ENCODE results near the gene YPEL1.

Gene YPEL1, protein sequence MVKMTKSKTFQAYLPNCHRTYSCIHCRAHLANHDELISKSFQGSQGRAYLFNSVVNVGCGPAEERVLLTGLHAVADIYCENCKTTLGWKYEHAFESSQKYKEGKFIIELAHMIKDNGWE

GRCh38 chr22:21735200-21736083 is at the start of gene YPEL1:
TSS of gene YPEL1 (minus strand) at chr22:21735794. CDS start at chr22:21710744, 25,050 bp downstream.
- DNase-seq, result peak; percentile 93

GRCh38 chr22:21780259-21780658 is 44.7 kb upstream of the YPEL1 start:
- DNase-seq, result no peak

DNA sequence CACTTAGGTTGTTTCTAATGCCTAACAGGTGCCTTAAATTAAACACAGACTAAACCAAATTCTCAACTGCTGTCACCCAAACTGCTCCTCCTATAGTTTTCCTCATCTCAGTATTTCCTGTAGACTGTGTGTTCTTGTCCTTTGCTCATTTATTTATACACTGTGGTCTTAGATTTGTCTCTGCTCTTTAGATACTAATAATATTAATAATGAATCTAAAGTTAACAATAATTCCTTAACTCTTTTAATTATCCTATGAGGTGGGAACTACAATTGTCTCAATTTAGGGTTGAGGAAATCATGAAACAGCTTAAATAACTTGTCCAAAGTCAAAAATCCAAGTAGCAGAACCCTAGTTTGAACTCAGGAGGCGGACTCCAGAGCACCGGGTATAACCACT is 43.9 kb upstream of the YPEL1 start:
- DNase-seq, result no peak

DNA sequence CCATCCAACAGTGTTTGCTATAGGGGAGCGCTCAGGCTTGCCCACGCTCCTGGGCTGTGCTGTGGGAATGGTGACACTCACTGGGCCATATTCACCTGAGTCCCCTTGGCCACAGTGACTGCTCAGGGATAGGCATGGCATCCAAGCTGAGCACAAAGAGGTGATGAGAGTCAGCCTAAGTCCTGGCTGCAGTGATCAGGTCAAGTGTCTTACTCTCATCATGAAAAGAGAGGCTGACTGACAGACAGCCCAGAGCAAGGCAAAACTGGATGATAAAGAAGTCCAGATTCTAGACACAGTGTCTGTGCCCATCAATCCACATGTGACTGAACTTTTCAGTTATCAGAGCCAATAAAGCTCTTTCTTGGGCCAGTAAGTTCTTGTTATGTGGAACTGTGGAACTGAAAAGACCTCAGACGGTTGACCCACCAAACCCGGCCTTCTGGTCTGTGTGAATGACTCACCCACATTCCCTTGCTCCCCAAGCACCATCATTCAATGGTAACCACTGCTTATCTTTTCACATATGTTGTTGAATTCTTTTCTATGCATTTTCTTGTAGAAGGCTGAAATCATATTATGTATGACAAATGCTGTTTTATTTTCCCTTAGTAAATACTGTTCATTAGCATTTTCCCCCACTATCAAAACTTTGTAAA is 43.2 kb upstream of the YPEL1 start:
- no peak for DNase-seq

DNA sequence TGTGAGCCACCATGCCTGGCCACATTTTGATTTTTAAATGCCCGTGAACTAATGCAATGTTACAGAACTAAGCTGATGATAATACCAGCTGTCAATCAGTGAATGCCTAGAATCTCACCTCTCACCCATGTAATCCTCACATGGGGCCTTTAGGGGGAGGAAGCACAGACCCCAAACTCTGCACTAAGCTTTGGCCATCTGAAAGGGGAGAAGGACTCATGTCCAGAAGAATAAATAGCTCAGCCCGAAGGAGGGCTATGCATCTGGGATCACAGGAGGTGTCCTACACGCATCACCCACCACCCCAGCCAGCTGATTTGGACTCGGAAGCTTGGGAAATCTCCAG is 36.0 kb upstream of the YPEL1 start:
- no peak for DNase-seq

DNA sequence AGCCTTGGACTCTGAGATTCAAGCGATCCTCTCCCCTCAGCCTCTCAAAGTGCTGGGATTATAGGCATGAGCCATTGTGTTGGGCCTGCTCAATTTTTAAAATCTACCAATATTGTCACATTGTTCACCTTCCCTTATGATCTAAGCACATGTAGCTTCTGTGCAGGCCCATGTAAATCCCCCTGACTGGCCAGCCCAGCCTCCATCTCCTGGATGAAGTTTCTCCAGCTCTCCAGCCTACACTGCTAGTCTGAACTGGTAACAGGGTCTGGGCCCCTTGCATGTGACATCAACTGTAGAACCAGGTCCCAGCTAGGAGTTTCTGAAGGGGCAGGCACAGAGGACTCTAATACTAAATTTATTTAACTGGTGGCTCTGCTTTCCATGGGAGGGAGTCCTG is 32.8 kb upstream of the YPEL1 start:
- no peak for DNase-seq

DNA sequence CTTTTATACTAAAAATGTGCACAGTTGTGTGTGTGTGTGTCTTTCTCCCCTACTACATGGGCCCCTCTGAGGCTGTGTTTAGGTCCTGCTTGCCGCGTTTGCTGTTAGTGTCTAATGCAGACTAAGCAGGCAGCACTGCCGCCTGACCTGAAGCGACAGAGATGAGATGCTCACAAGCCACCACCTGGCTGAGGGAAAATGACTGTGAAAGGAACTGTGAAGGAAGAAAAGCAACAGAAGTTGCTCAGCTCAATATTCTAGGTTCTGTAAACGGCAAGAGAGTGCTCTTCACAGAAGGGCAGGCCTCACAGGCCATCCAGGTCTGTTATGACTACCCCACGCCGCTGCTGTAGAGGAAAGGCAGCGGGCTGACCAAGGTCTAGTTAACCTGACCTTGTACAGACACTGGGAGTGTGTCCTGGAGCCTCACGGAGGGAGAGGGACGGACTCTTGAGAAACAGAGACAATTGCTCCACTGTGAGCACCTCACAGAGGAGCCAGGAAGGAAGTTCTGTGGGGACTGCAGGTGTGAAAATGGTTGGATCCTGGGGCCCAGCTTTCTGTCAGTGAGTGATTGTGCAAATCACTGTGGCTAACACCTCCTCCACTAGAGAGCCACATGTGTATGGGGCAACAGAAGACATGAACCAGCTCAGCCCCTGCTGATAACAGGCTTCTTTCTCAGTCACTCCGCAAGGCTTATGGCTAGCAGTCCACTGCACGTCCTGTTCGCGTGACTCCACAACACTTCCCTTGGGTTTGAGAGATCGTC is 31.3 kb upstream of the YPEL1 start:
- DNase-seq, result peak; percentile 14

- DNase-seq, result no peak
These were observed 30.4 kb upstream of the YPEL1 start for GRCh38 chr22:21765909-21766529.

DNA sequence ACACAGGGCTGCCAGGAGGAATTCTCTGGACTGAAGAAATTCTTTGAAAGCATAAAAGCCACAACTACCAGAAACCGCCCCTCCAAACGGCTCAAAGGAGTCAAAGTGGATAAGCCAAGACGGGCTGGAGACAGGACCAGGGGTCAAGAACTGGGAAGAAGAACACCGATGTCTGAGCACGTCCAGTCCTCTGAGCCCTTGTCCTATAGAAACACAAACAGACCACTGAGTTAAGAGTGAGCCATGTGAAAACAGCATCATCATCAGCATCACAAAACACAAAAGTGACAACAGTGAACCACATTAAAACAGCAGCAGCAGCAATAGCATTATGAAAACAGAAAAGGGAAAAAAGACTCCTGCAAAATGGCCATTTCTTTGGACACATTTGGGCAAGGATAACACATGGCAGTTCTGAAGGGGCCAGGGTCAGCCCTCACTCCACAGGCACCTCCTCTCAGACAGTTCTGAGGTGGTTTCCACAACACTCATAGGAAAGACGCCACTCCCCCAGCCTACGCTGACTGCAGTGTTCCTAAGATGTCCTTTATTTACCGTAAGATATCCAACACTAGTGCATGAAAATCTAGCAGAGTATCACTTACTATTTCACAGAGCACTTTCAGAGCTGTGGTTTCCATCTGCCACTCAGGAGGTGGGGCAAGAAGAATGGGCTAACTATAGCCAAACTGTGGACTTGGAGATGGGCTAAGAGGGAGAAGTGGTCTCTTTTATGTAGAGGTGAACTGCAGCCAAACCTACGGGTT is 28.6 kb upstream of the YPEL1 start:
- DNase-seq, result no peak

- no peak for DNase-seq
These were observed 27.4 kb upstream of the YPEL1 start for GRCh38 chr22:21762712-21763581.

- DNase-seq, result no peak
These were observed 26.5 kb upstream of the YPEL1 start for GRCh38 chr22:21761994-21762680.

DNA sequence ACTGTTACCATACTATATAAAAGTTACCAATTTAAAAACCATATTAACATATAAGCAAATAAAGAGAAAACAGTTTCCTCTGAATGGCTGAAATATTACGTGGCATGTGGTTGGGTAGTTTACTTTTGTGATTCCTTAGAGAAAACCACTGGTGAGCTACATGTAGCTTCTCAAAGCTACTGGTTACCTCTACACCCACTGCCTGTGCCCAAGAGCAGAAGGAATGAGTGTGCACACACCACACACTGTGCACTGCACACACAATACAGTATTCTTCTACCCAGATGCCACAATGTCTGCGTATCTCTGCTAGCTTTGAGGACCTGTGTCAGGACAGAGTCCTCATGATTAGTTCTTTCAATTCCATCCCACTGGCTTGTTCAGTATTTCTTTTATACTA is 25.5 kb upstream of the YPEL1 start:
- DNase-seq, result no peak

- no peak for DNase-seq
These were observed 25.0 kb upstream of the YPEL1 start for GRCh38 chr22:21760640-21761039.

GRCh38 chr22:21759646-21760376 is 24.2 kb upstream of the YPEL1 start:
- DNase-seq, result no peak

GRCh38 chr22:21759093-21759492 is 23.5 kb upstream of the YPEL1 start:
- DNase-seq, result no peak

GRCh38 chr22:21758091-21758864 is 22.7 kb upstream of the YPEL1 start:
- no peak for DNase-seq

DNA sequence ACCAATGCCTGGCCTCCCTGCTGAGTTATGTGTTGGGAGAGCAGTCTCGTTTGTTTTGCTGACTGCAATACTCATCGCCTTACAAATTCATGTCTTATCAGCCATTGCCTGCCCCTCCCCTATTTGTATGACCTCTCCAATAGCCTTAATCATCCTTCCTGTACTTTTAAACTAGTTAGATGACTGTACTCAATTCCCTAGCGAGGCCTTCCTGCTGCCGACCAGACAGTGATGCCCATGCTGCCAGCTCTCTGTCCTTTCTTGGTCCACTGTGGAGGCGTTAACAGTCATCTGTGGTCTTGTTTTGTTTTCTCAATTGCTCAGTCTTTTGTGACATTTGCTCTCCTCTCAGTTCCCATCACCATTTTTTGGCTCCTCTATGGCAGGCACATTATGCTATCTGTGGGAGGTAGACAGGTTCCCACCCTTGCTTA is 20.3 kb upstream of the YPEL1 start:
- DNase-seq, result no peak

DNA sequence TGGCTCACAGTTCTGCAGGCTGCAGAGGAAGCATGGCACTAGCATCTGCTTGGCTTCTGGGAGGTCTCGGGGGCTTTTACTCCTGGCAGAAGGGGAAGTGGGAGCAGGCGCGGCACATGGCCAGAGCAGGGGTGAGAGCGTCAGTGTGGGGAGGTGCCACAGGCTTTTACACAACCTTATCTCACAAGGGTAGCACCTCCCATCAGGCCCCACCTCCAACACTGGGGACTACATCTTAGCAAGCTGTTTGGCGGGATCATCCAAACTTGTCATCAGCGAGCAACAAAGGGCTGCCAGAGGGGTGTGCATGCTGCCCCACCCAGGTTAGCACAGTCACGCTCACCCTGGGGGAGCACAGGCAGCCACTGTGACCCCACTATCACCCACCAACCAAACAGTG is 18.9 kb upstream of the YPEL1 start:
- no peak for DNase-seq

All from activated CD4-positive, alpha-beta T cell treated with anti-CD3 and anti-CD28 coated beads for 1 hour (primary cell).